Natural killer cell (primary cell): ENCODE measurements around the gene PRRX1. TPM values are rescaled to one million over a fixed set of nuclear protein-coding genes. Genes with fewer than 3 reads are reported as not detected.

Experiments
- ATAC-seq, 3 donors: fragments of 150-1000 bp in 2 of 3; fragments of 200-7000 bp in 1 of 3; cut with Tn5 transposase; 1 replicate in 1 of 3; 2 replicates in 2 of 3; pipeline ENCODE4 v1.10.0; 2021; ENCODE audit warnings: mild to moderate bottlenecking in 2 of 3, moderate library complexity in 2 of 3
- DNase-seq, 2 donors: peaks; one replicate each; pipeline versions ENCODE4 v3.0.0 to v3.0.0-alpha.2; 2013 to 2021; ENCODE audit warnings: mixed read lengths in 1 of 2
- H3K27ac ChIP-seq: one replicate; pipeline ENCODE4 v1.5.1; 2013; ENCODE audit warnings: mild to moderate bottlenecking, low read length
- H3K27me3 ChIP-seq: one replicate; pipeline ENCODE4 v1.6.1; 2013; ENCODE audit warnings: low read length; ENCODE audit not compliant: control insufficient read depth, insufficient read depth
- H3K36me3 ChIP-seq: one replicate; pipeline ENCODE4 v1.6.1; 2013; ENCODE audit warnings: low read length; ENCODE audit not compliant: control insufficient read depth, insufficient read depth
- H3K4me1 ChIP-seq: one replicate; pipeline ENCODE4 v1.6.1; 2013; ENCODE audit warnings: low read length; ENCODE audit not compliant: control insufficient read depth, insufficient read depth
- H3K4me3 ChIP-seq: one replicate; pipeline ENCODE4 v1.5.1; 2013; ENCODE audit warnings: low read length
- H3K9me3 ChIP-seq: one replicate; pipeline ENCODE4 v1.6.1; 2013; ENCODE audit warnings: low read length; ENCODE audit not compliant: control insufficient read depth, insufficient read depth
- H3K27ac Mint-ChIP-seq, 2 donors: one replicate each; pipeline ENCODE4 v1.8.0; 2022; ENCODE audit warnings: mild to moderate bottlenecking in 2 of 2, mixed read lengths in 2 of 2, moderate library complexity in 1 of 2
- H3K27me3 Mint-ChIP-seq, 2 donors: one replicate each; pipeline ENCODE4 v1.8.0; 2022; ENCODE audit warnings: low read depth in 2 of 2, mixed read lengths in 2 of 2
- H3K36me3 Mint-ChIP-seq: one replicate; pipeline ENCODE4 v1.8.0; 2022; ENCODE audit warnings: mixed read lengths
- H3K4me1 Mint-ChIP-seq, 2 donors: one replicate each; pipeline ENCODE4 v1.8.0; 2022; ENCODE audit warnings: mixed read lengths in 2 of 2
- H3K4me3 Mint-ChIP-seq: one replicate; pipeline ENCODE4 v1.8.0; 2022; ENCODE audit warnings: mild to moderate bottlenecking, moderate library complexity, mixed read lengths
- H3K9me3 Mint-ChIP-seq, 2 donors: one replicate each; pipeline ENCODE4 v1.8.0; 2022; ENCODE audit warnings: mixed read lengths in 2 of 2
- CTCF ChIP-seq: fragments of 200-600 bp; IDR thresholded peaks from one replicate; pipeline ENCODE4 v1.8.0; 2022; ENCODE audit warnings: antibody characterized with exemption
- WGBS: methylation state at CpG from one replicate; pipeline ENCODE4 v1.1.7; 2013; ENCODE audit warnings: missing lambda C conversion rate; ENCODE audit not compliant: insufficient coverage; 5-methylcytosine and 5-hydroxymethylcytosine counted together
- intact Hi-C: fragments of 100-400 bp; cut with micrococcal nuclease; formaldehyde crosslinking; loops from one replicate; pipeline ENCODE4 v1.14.2; 2022
- total RNA-seq, 4 donors: library from RNA; stranded (reverse); fragments of 120-200 nt in 1 of 4; gene quantifications; one replicate each; pipeline versions ENCODE4 v1.2.3 to v1.2.4, GENCODE V29; 2013 to 2022

Gene PRRX1
- total RNA-seq, 3 donors from 2014 or later (not counting 1 experiment from before 2014, with no cell fraction given), result not detected

GRCh38 chr1:170669586-170670530, 5.9 kb downstream of the PRRX1 start:
- Histone ChIP-seq H3K4me3 (no peak overlapping the region), H3K4me1 (peaks cover under 1% of the 10 kb centered on the region), H3K36me3 (no peaks in the 10 kb centered on the region), H3K27ac (no peak overlapping the region), H3K9me3 (peaks cover 2% of the 10 kb centered on the region), H3K27me3 (peaks cover 41% of the 10 kb centered on the region)
- DNase-seq (no peak), ATAC-seq (no peak)
- Mint-ChIP-seq H3K36me3 (no peaks in the 10 kb centered on the region), H3K9me3 (no peaks in the 10 kb centered on the region), H3K27me3 (peaks cover 70 to 83% of the 10 kb centered on the region in 2 donors), H3K4me1 (peaks cover 5 to 6% of the 10 kb centered on the region in 2 donors), H3K27ac (no peak overlapping the region), H3K4me3 (no peak overlapping the region)
- 32% methylated on average over 16 of the region's 22 CpGs for WGBS
- no peak for TF ChIP-seq CTCF
- intact Hi-C loops, result no loop called here

DNA sequence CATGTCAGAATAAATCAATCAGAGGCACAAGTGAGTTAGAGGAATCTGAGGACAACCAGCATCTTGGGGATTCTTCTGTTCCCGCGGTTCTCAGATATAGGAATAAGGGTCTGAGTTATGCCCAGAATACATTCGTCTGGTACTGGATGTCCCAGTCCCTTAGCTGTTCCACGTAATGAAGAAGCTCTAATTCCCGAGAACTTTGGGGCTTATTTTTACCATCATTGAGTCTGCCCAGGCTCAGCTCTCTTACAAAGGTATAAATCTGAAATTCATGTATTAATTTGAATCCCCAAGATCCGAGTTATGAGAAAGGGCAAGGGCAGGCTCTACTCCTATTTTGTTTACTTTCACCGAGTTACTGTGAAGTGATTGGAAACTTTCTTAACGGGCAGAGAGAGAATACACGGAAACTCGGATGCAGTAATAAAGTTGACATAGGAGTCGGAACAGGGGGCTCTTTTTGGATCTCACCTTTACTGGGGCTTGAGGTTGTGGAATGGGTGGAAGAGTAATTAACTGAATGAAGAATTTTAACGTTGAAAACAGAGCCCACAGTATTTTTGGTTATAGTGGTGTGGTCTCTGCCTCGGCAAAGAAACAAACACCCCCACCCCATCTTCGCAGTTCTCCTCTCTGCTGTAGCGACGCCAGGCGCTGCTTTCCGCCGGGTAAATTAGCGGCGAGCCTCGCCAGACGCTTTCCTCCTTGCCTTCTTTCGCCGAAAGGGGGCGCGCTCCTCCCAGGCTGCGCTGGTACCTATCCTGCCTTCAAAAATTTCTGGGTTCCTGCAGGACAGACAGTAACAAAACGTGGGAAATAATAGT, 7.1 kb downstream of the PRRX1 start:
- Histone ChIP-seq H3K36me3 (no peaks in the 10 kb centered on the region), H3K4me3 (no peak overlapping the region), H3K4me1 (no peaks in the 10 kb centered on the region), H3K27me3 (peaks cover 38% of the 10 kb centered on the region), H3K27ac (no peak overlapping the region), H3K9me3 (peaks cover 2% of the 10 kb centered on the region)
- Mint-ChIP-seq H3K4me3 (no peak overlapping the region), H3K4me1 (peaks cover 5 to 6% of the 10 kb centered on the region in 2 donors), H3K27ac (no peak overlapping the region), H3K36me3 (no peaks in the 10 kb centered on the region), H3K27me3 (peaks cover 63 to 72% of the 10 kb centered on the region in 2 donors), H3K9me3 (no peaks in the 10 kb centered on the region)
- 9% methylated on average over 28 of the region's 29 CpGs for WGBS
- ATAC-seq (no peak), DNase-seq (no peak)
- intact Hi-C loops, result no loop called here
- no peak for TF ChIP-seq CTCF

DNA sequence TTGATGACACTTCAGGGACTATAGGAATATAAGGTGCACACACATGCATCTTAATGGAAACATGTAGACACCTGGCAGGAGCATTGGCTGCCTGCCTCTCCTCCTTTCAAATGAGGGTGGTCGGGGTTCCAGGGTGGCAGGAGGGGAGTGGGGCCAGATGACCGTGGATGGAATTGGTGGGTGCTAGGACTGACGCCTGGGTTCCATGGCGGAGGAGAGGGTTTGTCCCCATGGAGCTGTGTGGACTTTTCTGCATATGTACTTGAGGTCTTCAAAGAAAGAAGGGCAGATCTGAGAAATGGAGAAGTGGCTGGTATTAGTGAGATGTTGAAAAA, 7.7 kb downstream of the PRRX1 start:
- Histone ChIP-seq H3K4me1 (no peaks in the 10 kb centered on the region), H3K27me3 (peaks cover 37% of the 10 kb centered on the region), H3K4me3 (no peak overlapping the region), H3K27ac (no peak overlapping the region), H3K9me3 (peaks cover 2% of the 10 kb centered on the region), H3K36me3 (no peaks in the 10 kb centered on the region)
- Mint-ChIP-seq H3K36me3 (no peaks in the 10 kb centered on the region), H3K4me3 (no peak overlapping the region), H3K4me1 (peaks cover 3 to 5% of the 10 kb centered on the region in 2 donors), H3K27me3 (peaks cover 59 to 66% of the 10 kb centered on the region in 2 donors), H3K27ac (no peak overlapping the region), H3K9me3 (no peaks in the 10 kb centered on the region)
- intact Hi-C loops, result no loop called here
- TF ChIP-seq CTCF, result no peak
- ATAC-seq (no peak), DNase-seq (no peak)
- 73% methylated on average over 4 of the region's 4 CpGs for WGBS
